Liver (tissue), 2 donors: ENCODE data around the gene ERCC6.

Experiments
- TF ChIP-seq, protein P1 (sequence below): IDR thresholded peaks from 2 replicates; pipeline ENCODE4 v1.6.1; 2016; ENCODE audit warnings: antibody characterized with exemption, mild to moderate bottlenecking
- TF ChIP-seq, protein P2 (sequence below): IDR thresholded peaks from 2 replicates; pipeline ENCODE4 v1.6.1; 2016; ENCODE audit warnings: antibody characterized with exemption
- donor health status: healthy.

DNA sequence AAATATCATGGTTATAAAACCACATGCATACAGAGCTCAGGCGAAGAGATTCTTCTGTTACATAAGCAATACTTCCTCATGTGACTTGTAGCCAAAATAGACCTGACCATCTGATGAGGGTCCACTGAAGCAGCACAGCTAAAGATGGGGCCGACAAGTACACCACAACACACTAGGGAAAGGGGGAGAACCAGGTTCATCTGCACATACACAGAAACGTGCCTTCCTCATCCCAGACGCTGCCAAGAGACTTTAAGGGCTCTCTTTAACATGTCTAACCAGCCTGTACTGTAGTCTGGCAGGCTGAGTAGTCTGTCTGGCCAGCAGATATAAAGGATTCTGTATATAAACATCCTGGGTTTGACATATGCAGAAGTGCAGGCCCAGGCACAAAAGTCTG is 30.3 kb downstream of the ERCC6 start:
- TF ChIP-seq, protein P1, sequence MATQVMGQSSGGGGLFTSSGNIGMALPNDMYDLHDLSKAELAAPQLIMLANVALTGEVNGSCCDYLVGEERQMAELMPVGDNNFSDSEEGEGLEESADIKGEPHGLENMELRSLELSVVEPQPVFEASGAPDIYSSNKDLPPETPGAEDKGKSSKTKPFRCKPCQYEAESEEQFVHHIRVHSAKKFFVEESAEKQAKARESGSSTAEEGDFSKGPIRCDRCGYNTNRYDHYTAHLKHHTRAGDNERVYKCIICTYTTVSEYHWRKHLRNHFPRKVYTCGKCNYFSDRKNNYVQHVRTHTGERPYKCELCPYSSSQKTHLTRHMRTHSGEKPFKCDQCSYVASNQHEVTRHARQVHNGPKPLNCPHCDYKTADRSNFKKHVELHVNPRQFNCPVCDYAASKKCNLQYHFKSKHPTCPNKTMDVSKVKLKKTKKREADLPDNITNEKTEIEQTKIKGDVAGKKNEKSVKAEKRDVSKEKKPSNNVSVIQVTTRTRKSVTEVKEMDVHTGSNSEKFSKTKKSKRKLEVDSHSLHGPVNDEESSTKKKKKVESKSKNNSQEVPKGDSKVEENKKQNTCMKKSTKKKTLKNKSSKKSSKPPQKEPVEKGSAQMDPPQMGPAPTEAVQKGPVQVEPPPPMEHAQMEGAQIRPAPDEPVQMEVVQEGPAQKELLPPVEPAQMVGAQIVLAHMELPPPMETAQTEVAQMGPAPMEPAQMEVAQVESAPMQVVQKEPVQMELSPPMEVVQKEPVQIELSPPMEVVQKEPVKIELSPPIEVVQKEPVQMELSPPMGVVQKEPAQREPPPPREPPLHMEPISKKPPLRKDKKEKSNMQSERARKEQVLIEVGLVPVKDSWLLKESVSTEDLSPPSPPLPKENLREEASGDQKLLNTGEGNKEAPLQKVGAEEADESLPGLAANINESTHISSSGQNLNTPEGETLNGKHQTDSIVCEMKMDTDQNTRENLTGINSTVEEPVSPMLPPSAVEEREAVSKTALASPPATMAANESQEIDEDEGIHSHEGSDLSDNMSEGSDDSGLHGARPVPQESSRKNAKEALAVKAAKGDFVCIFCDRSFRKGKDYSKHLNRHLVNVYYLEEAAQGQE = no peak
- TF ChIP-seq, protein P2, sequence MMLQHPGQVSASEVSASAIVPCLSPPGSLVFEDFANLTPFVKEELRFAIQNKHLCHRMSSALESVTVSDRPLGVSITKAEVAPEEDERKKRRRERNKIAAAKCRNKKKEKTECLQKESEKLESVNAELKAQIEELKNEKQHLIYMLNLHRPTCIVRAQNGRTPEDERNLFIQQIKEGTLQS = no peak
